DMS153 treated with DMSO at 0.1 percent for 48 hours (cell line): ENCODE data around the gene PCSK4.
A peak's percentile ranks its signal among the peaks of the same experiment; 100 is the strongest.
"Not testable (repeated sequence)": the region's sequence is repeated elsewhere in the genome, so short reads cannot be mapped to it uniquely, and the experiment has no call there.

Experiments
- DNase-seq: peaks from one replicate; lab custom pipeline; 2025; ENCODE audit not compliant: unreplicated experiment; lab: John Stamatoyannopoulos, UW

The PCSK4 gene

DNA sequence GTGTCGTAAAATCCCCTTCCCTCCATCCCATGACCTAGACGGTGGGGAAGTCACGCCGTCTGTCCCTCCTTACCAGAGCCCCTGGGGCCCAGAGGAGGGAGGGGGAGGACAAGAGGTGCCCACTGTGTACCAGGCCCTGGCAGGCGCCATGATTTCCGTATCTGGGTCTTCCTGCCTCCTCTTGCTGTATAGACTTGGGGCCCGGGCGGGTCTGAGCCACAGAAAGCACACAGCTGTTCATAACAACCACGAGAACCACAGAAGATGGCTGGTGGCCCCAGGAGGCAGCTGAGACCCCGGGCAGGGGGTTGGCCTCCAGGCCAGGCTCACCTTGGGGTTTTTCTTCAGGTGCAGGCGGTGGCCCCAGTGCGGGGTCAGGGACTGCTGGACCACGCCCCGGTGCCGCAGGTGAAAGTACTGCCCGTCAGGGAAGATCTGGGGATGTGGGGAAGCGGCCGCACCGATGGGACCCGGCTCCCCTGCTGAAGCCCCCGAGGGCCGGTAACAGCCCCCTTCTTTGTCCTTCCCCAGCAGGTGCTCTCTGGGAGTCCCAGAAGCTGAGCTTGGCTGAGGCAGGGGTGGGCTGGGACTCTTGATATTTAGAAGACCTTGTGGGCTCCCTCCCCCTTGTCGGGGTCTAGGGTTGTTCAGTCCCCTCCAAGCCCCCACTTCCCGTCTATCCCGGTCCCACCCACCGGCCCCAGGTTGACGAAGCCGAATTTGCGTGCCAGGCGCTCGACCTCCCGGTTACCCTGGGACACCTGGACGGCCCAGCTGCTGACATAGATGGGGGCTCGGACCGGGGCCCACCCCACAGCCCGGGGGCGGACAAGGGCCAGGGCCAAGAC, 463 bp downstream of the PCSK4 start:
- no peak for DNase-seq

DNA sequence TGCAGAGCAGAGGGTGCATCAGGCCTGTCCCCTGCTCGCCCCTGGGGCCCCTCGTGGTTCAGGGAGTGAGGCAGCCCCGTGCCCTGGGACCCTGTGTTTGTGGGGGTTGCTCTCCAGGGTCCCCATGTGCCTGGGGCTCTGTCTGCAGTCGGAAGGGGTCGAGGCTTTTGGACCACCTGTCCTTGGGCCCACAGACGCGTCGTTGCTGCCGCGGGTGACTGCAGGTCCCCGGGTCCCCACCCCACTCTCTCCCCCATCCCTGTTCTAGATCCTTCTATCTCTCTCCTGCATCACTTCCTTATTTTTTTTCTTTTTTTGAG, 1.9 kb downstream of the PCSK4 start:
- no peak for DNase-seq

DNA sequence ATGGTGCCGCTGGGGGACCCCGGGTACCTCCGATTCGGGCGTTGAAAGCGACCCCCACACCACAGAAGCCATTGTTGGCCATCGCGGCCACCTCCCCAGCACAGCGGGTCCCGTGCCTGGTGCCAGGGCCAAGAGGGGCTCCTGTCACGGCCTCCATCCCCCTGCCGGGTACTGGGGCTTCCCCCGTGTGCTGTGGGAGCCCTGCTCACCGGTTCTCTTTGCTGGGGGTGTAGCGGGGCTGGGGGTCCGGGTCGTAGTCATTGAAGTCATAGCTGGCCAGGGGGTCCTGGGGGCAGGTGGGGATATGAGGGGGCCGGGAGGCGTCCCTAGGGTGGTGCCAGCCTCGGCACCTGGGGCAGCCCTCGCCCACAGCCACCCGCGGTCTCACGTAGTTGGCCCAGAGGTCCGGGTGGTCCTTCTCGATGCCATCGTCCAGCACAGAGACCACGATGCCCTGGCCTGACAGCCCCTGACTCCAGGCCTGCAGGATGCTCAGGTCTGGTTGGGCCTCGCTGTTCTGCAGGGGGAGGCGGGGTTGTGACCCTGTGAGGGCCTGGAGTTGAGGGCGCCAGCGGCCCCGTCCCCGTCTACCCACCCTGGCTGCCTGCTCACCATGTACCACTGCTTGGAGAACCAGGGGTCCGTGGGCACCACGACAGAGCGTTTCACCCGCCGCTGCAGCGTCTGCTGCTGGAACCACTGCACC, 2.4 kb downstream of the PCSK4 start:
- DNase-seq: no peak

DNA sequence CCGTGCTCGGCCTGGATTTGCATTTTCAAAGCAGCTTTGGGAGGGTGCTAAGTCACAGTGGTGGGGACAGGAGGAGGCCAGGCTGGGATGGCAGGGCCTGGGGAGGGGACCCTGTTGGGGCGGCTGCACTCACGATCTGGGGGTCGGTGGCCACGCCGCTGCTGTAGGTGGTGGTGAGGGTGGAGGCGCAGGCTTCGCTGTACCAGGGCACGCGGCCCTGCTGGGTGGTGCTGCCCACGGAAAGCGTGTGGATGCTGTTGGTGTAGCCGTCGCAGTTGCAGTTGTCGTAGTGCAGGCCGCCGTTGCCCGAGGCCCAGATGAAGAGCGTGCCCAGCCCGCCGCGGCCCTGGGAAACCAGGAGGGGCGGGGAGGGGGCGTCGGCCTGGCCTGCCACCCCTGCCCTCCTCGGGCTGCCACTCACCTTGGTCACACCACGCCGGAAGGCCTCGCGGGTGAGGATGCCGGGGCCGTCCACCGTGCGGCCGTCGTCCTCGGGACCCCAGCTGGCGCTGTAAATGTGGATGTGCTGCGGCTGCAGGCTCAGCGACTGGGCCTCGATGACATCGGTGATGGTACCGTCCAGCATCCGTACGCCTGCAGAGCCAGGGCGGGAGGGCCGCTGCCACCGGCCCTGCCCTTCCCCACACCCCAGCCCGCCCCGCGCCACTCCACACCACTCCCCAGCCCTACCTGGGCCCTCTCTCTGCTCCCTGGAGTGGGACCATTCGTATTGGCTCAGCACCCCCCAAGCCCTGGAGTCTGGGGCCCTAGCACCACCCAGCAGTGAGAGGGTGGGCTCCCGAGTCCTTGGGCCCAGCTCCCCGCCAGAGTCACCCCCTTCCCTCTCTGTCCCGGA, 3.2 kb downstream of the PCSK4 start:
- DNase-seq: no peak

DNA sequence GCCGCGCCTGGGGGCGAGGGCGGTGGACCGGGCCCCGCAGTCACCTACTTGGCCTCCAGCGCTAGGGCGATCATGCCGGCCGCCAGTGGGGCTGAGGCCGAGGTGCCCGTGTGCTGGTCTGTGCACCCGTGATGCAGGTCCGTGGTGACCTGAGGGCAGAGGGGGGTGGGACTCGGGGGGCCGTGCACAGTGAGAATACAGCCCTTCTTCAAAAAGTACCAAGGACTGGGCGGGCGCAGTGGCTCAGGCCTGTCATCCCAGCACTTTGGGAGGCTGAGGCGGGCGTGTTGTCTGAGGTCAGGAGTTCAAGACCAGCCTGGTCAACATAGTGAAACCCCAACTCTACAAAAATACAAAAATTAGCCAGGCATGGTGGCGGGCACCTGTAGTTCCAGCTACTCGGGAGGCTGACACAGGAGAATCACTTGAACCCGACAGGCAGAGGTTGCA, 6.1 kb downstream of the PCSK4 start:
- DNase-seq: no peak

DNA sequence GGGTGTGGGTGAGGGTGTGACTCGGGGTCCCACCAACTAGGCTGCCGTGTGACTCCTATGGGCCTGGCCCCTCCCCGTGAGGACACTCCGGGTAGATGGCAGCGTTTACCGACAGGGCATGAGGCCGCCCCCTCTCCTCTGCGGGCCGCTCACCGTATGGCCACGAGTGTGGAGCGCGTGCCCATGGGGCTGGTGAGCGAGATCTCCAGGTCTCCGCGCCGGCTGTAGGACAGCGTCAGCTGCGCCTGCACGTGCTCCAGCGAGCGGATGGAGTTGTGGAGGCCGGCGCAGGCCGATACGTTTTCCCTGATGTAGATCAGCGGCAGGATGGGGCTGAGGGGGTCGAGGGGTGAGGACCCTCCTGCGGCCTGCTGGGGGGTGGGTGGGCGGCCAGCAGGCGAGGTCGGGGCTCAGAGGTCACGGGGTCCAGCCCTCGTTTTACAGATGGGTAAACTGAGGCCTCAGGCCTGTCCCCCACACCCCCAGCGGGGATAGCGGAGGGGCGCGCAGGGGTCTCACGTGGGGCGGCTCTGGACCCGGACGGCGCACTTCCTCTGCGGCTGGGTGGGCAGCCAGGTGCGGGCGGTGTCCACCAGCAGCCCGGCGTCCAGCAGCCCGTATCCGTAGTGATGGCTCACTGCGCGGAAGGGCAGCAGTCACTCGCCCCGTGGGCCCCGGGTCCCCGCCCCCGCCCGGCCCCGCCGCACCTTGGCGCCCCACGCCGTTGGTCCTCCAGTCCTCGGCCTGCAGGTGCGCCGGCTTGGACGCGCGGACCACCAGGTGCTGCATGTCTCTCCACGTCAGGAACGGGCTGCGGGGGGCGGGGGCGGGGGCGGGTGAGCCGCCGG, 6.8 kb downstream of the PCSK4 start:
- DNase-seq: no peak

DNA sequence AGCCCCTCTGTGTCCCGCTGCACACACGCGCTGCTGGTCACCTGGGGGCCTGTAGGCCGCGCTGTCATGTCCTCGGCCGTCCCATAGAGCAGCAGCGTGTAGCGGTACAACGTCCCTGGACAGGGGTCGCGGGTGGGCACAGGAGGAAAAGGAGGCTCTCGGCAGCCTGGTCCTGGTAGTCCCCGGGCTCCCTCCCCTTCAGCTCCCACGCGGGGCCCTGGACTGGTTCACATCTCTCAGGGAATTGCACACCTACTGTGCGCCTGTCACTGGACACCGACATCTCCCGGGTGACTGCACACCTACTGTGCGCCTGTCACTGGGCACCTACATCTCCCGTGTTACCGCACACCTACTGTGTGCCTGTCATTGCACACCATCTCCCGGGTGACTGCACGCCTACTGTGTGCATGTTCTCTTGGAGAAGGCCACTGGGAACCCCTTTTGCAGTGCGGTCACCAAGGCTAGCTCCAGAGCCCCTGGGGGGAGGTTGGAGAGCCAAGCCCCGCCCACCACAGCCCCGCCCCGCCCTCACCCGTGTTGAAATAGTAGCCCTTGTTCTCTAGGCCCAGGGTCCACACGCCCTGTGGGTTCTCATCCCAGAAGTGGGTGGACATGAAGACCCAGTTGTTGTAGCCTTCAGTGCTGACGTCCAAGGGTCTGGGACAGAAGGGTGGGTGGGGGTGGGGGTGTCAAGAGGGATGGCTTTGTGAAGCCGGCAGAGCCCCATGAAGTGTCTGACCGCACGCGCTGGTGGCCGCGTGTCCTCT, 7.6 kb downstream of the PCSK4 start:
- no peak for DNase-seq

DNA sequence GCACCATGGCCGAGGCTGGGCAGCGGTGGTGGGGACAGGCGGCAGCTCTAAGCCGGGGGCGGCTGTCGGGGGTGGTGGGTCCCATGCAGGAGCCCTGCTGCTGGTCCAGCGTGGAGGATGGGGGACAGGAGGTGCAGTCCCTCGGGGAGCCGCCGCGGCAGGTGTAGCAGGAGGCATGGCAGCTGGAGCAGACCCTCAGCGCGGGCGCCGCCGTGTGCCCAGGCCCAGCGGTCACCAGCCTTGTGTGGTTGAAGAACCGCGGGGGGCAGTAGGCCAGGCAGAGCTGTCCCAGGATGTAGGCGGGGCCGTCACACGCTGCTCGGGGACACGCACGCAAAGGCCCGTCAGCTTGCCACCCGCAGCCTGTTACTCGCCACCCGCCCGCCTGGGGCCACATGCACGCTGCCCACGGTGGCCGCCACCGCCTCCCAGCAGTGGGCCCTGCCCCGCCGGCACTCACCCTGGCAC, 8.2 kb downstream of the PCSK4 start:
- DNase-seq: no peak

DNA sequence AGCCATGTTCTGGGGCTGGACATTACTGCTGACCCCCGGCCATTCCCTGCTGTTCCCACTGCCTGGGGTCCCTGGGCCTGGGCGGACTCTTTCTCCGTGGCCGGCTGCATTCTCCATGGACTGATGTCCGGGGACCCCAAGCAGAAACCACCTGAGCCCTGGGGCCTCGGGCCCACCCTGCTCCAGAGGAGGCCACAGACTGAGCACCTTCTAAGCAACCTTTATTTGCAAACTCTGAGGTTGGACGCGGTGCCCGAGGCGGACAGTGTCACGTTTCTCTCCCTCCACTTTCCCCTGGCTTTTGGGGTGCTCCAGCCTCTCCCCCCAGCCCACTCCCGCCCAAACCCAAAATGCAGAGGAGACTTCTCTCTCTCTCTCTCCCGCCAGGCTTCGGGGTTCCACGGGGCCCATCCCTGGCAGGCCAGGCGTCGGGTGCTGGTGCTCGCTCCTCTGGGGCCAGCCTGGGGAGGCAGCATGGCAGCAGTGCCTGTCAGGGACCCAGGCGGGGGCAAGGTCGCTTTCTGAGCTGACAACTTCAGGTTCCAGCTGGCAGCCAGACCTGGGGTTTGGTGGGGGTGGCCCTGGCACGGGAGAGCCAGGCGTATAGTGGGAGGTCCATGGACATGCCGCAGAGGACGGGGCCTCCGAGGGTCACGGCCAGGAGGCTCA, 8.8 kb downstream of the PCSK4 start:
- no peak for DNase-seq

DNA sequence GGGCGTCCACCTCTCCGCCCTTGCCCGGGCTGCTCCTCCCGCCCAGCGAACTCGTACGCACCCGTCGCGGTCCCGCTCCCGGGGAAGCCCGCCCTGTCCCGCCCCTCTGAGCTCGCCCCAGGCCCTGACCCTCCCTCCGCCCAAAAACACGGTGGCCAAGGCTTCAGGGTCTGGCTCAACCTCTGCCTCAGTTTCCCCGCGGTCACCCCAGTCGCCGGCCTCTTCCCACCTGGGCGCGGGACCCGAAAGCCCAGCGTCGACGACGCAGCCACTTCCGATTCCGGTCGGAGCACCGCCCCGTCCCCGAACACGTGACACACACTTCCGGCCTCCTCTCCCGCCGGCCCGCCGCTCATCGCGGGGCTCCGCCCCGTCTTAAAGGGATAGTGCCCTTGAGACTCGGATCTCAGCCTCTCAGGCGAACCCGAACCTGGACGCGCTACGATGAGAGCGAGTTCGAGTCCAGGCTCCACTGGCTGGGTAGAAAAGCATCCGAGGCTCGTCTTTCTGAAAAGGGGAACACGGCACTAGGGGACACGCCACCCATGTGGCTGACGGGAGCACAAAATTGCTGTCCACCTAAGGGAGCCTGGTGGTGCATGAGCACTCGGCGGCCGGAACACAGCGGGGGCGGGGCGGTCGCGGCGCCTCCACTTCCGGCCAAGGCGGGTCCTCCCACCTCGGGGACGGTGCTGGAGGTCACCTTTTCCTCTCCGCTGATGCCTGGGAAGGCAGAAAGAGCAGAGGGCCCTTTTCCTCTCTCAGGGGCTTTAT, 11.0 kb downstream of the PCSK4 start, which contains the start of gene C19orf25:
TSS of gene C19orf25 (minus strand) at position 282 of the 774 bp plus-strand sequence. CDS start 312 bp downstream, outside the sequence.
- peak; percentile 20 for DNase-seq

DNA sequence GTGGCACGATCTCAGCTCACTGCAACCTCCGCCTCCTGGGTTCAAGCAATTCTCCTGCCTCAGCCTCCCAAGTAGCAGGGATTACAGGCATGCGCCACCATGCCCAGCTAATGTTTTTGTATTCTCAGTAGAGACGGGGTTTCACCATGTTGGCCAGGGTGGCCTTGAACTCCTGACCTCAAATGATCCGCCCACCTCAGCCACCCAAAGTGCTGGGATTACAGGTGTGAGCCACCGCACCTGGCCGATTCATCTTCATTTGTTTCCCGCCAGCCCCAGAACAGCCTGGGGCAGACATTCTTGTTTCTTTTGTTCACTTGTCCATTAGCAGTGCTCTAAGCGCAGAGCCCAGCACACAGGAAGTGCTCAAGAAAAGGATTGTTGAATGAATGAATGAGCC, 13.1 kb downstream of the PCSK4 start:
- not testable (repeated sequence) for DNase-seq

DNA sequence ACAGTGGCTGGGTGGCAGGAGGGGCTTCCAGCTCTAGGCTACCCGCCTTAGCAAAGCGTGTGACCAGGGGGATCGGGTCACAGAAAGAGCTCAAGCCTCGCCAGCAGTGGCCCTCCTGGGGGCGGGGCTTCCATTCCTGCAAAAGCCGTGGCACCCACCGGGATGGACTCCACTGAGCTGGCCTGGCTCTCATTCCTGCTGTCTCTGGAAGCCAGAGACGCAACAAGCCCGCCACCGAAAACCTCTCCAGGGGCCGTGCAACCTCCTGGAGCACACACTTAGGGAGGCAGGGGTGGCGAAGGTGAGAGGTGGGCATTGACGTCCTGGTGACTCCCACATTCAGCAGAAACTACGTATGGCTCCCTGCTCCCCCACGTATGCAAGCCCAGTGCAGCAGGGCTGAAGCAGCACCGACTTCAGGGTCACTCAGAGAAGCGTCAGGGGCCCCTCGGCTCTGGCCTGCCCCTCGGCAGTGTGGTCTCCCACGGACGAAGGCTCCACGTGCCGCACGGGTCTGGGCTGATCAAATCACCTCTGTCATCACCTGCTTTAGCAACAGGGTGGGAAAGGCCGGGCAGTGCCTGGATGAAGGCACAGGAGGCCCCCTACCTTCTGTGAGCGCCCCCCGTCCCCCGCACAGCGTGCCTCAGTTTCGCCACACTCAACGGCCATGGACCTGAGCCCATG, 14.3 kb downstream of the PCSK4 start:
- DNase-seq: no peak

DNA sequence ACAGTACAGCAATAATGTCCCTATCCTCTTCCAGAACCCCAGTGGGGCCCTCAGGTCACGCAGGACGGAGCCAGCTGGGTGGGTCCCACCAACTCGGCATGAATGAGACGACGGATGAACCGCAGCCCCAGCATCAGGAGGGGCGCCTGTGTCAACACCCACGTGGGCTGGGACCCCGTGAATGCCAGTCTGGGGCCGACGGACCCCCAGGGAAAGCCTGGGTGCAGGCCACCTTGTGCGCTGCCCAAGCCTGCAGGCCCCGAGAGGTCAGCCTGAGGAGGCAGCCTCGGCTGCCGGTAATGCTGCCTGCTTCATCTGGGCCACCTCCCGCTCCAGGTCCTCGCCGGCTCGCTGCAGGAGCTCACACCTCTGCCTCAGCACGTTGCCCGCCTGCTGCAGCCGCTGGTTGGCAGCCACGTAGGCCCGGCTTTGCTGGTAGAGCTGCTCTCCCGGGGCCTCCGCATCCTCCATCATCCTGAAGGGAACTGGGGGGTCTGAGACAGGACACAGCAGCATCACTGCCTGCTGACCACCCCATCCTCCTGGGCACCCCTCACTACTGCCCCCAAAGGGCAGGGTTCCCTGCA, 15.3 kb downstream of the PCSK4 start:
- DNase-seq: no peak

DNA sequence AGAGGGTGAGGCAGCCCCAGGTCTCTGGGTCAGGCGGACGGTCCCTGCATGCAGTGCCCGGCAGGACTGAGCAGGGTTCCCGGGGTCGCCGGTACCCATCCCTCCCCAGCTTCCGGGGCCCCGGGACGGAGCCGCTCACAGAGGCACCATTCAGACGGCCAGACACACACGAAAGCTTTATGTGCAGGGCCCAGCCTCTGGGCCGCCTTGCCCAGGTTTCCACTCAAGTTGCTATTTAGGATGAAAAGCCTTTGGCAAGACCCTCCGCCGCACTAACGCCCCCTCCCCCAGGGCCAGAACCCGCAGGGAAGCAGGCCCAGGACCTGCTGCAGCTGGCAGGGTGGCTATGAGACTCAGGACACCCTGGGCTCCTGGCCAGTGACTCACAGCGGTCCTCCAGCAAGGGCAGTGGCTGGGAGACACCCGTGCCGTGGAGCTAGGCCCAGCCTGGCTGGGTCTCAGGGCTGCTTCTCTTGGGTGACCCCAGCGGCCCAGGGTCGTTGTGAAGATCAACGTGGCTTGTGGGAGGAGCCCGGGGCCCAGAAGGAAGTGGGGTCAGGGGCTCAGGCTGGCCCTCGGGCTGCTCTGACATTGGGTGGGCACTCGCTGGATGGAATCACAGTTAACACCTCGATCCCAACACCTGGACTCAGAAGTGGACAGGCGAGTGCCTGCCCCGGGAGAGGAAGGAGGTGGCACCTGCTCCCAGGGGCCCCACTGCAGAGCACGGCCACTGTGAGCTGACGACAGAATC, 16.0 kb downstream of the PCSK4 start:
- no peak for DNase-seq

DNA sequence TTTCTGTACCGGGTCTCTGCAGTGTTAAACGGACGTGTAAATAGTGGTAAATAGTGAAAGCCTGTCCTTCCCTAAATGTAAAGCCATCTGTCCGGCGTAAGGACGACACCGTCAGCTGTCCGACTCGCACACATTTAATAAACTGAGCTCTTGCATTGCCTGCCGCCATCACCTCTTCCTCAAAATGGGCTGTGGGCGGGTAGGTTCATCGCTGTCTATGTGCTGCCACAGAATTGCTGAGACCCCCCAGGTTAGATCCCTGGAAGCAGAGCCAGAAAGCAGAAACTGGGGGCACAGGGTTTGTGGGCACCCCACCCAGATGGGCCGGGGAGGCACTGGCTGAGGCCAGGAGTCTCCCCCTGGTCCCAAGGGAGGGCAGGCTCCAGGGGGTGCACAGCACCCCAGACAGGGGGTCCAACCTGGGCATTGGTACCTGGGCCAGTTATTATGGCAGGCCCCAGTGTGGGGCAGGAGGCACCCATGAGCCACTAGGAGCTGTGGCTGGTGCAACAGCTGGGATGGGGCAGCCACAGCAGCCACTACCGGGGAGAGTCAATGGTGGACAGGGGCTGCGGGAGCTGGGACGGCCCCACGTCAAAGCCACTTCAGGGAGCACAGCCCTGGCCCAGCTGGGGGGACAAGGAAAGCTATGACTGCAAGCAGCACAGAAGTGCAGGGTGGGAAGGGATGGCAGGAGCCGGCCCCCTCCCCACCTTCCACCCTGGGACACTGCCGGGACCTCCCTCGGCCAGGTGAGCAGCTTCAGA, 16.9 kb downstream of the PCSK4 start:
- DNase-seq: no peak
